Measurements from ENCODE around the gene ZNF516. TPM values are rescaled to one million over a fixed set of nuclear protein-coding genes. Genes with fewer than 3 reads are reported as not detected.

Gene ZNF516
- polyA plus RNA-seq, 3 donors = 5.0 to 41.9 (median 8.6) TPM

- Histone ChIP-seq H4K20me1 (ENCODE audit: insufficient read depth, low read length) (no peaks in the 10 kb centered on the region), H3K9ac (ENCODE audit: insufficient read depth, low read length, poor library complexity, severe bottlenecking) (no peak overlapping the region), H3K27me3 (ENCODE audit: control insufficient read depth in 2 of 2, insufficient read depth in 2 of 2, low read length in 2 of 2) (no peaks in the 10 kb centered on the region), H3K36me3 (replicated peaks in 1 of 2; ENCODE audit: control insufficient read depth in 1 of 2, insufficient read depth in 2 of 2, low read length in 2 of 2) (no peaks in the 10 kb centered on the region), H3K4me2 (replicated peaks; ENCODE audit: extremely low read depth, low read length, poor library complexity, severe bottlenecking) (no peak overlapping the region), H3K79me2 (ENCODE audit: insufficient read depth, low read length) (no peaks in the 10 kb centered on the region), H3K9me3 (replicated peaks in 1 of 2; ENCODE audit: control insufficient read depth in 1 of 2, insufficient read depth in 1 of 2, low read length in 2 of 2) (peaks cover 7 to 11% of the 10 kb centered on the region in 2 donors), H3K4me3 (replicated peaks in 1 of 3; ENCODE audit: low read depth in 2 of 3, low read length in 3 of 3) (no peak overlapping the region), H3K4me1 (ENCODE audit: control insufficient read depth in 1 of 2, insufficient read depth in 2 of 2, low read length in 2 of 2) (no peaks in the 10 kb centered on the region), H3K27ac (ENCODE audit: low read depth in 1 of 2, low read length in 2 of 2) (no peak overlapping the region), H2AFZ (ENCODE audit: insufficient read depth, low read depth, low read length, poor library complexity, severe bottlenecking) (no peak overlapping the region)
- Mint-ChIP-seq H3K36me3 (no peaks in the 10 kb centered on the region), H3K27ac (no peak overlapping the region), H3K4me3 (no peak overlapping the region), H3K9me3 (peaks cover 0 to 17% (median 9%) of the 10 kb centered on the region in 7 donors), H3K4me1 (peaks cover 7% of the 10 kb centered on the region), H3K27me3 (ENCODE audit: low read depth in 3 of 3) (peaks cover 1 to 7% (median 3%) of the 10 kb centered on the region in 3 donors)
- intact Hi-C loops (cut with micrococcal nuclease) = no loop called here
- TF ChIP-seq CTCF (IDR thresholded peaks at IDR 0.05) = no peak
- DNase-seq = no peak
- WGBS (ENCODE audit: insufficient coverage) = 100% methylated on average over 2 of the region's 5 CpGs
These were observed 156.3 kb downstream of the ZNF516 start for GRCh38 chr18:76338619-76339245.

DNA sequence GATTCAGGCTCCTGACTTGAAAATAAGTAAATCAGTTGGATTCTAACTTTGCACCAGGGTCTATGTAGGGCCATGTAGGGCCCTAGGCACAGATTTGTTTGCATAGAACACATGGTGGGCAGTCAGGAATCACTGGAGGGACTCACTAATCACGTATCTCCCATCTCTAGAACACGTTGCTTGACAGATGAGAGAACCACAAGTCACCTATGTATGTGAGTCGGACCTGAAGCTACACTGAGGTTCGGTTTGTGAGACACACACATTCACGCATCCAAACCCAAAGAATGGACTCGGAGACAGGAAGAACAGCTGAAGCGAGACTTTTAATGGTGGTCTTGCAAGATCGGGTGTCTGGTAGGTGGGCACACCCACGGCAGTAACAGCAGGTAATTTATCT lies 157.0 kb downstream of the ZNF516 start:
- 97% methylated on average over 6 of the region's 9 CpGs for WGBS (ENCODE audit: insufficient coverage)
- Histone ChIP-seq H3K9me3 (replicated peaks in 1 of 2; ENCODE audit: control insufficient read depth in 1 of 2, insufficient read depth in 1 of 2, low read length in 2 of 2) (peaks cover 7 to 11% of the 10 kb centered on the region in 2 donors), H3K36me3 (replicated peaks in 1 of 2; ENCODE audit: control insufficient read depth in 1 of 2, insufficient read depth in 2 of 2, low read length in 2 of 2) (no peaks in the 10 kb centered on the region), H4K20me1 (ENCODE audit: insufficient read depth, low read length) (no peaks in the 10 kb centered on the region), H3K4me1 (ENCODE audit: control insufficient read depth in 1 of 2, insufficient read depth in 2 of 2, low read length in 2 of 2) (no peaks in the 10 kb centered on the region), H3K4me3 (replicated peaks in 1 of 3; ENCODE audit: low read depth in 2 of 3, low read length in 3 of 3) (no peak overlapping the region), H3K4me2 (replicated peaks; ENCODE audit: extremely low read depth, low read length, poor library complexity, severe bottlenecking) (no peak overlapping the region), H2AFZ (ENCODE audit: insufficient read depth, low read depth, low read length, poor library complexity, severe bottlenecking) (no peak overlapping the region), H3K9ac (ENCODE audit: insufficient read depth, low read length, poor library complexity, severe bottlenecking) (no peak overlapping the region), H3K27ac (ENCODE audit: low read depth in 1 of 2, low read length in 2 of 2) (no peak overlapping the region), H3K27me3 (ENCODE audit: control insufficient read depth in 2 of 2, insufficient read depth in 2 of 2, low read length in 2 of 2) (no peaks in the 10 kb centered on the region), H3K79me2 (ENCODE audit: insufficient read depth, low read length) (no peaks in the 10 kb centered on the region)
- intact Hi-C loops (cut with micrococcal nuclease) = no loop called here
- Mint-ChIP-seq H3K9me3 (peaks cover 0 to 20% (median 12%) of the 10 kb centered on the region in 7 donors), H3K4me1 (peaks cover 7% of the 10 kb centered on the region), H3K4me3 (no peak overlapping the region), H3K27ac (peak overlapping the region in 1 of 7 donors; percentile 46), H3K36me3 (no peaks in the 10 kb centered on the region), H3K27me3 (ENCODE audit: low read depth in 3 of 3) (peaks cover 1 to 7% (median 3%) of the 10 kb centered on the region in 3 donors)
- no peak for TF ChIP-seq CTCF (IDR thresholded peaks at IDR 0.05)
- no peak for DNase-seq
